Femur (tissue), 1 donor: Measurements from ENCODE around the gene RPAP3.
"Not testable (repeated sequence)": the region's sequence is repeated elsewhere in the genome, so short reads cannot be mapped to it uniquely, and the experiment has no call there.

Experiments
- DNase-seq: peaks from one replicate; pipeline ENCODE4 v3.0.0-alpha.2; 2017

Gene RPAP3

GRCh38 chr12:47652521-47653234 is 53.2 kb downstream of the RPAP3 start:
- no peak for DNase-seq

- peak; percentile 72 for DNase-seq
These were observed 54.2 kb downstream of the RPAP3 start for GRCh38 chr12:47651368-47652254.

- no peak for DNase-seq
These were observed 55.4 kb downstream of the RPAP3 start for GRCh38 chr12:47650469-47650868.

GRCh38 chr12:47649381-47649780 is 56.4 kb downstream of the RPAP3 start:
- no peak for DNase-seq

- no peak for DNase-seq
These were observed 57.7 kb downstream of the RPAP3 start for GRCh38 chr12:47648056-47648579.

GRCh38 chr12:47642310-47642709 is 63.5 kb downstream of the RPAP3 start:
- not testable (repeated sequence) for DNase-seq

GRCh38 chr12:47636908-47637780 is 68.7 kb downstream of the RPAP3 start:
- DNase-seq: no peak

- DNase-seq: not testable (repeated sequence)
These were observed 70.1 kb downstream of the RPAP3 start for GRCh38 chr12:47635770-47636169.

- DNase-seq: no peak
These were observed 71.7 kb downstream of the RPAP3 start for GRCh38 chr12:47634127-47634526.

- DNase-seq: no peak
These were observed 83.9 kb downstream of the RPAP3 start for GRCh38 chr12:47621960-47622359.

GRCh38 chr12:47617476-47617875 is 88.4 kb downstream of the RPAP3 start:
- no peak for DNase-seq

- DNase-seq: no peak
These were observed 89.4 kb downstream of the RPAP3 start for GRCh38 chr12:47616440-47616839.

GRCh38 chr12:47615711-47616110 is 90.1 kb downstream of the RPAP3 start:
- DNase-seq: no peak

- DNase-seq: no peak
These were observed 91.3 kb downstream of the RPAP3 start for GRCh38 chr12:47614521-47614920.

GRCh38 chr12:47612953-47613352 is 92.9 kb downstream of the RPAP3 start:
- DNase-seq: no peak

GRCh38 chr12:47611906-47612305 is 93.9 kb downstream of the RPAP3 start:
- no peak for DNase-seq
